Measurements from ENCODE around the gene SETD6.

SETD6 gene

GRCh38 chr16:58507963-58508670 lies 7.2 kb upstream of the SETD6 start:
- no peak for DNase-seq (ENCODE audit: low read depth, low spot score)

- no peak for DNase-seq (ENCODE audit: low read depth, low spot score)
Measured at GRCh38 chr16:58508671-58509251, 6.6 kb upstream of the SETD6 start.

- DNase-seq (ENCODE audit: low read depth, low spot score): no peak
Measured at GRCh38 chr16:58509256-58510096, 5.8 kb upstream of the SETD6 start.

GRCh38 chr16:58510097-58510775 lies 5.1 kb upstream of the SETD6 start:
- no peak for DNase-seq (ENCODE audit: low read depth, low spot score)

- no peak for DNase-seq (ENCODE audit: low read depth, low spot score)
Measured at GRCh38 chr16:58510776-58511628, 4.3 kb upstream of the SETD6 start.

GRCh38 chr16:58511933-58512815 lies 3.1 kb upstream of the SETD6 start:
- peak; percentile 76 for DNase-seq (ENCODE audit: low read depth, low spot score)

- peak; percentile 22 for DNase-seq (ENCODE audit: low read depth, low spot score)
Measured at GRCh38 chr16:58513874-58514273, 1.4 kb upstream of the SETD6 start.

GRCh38 chr16:58515871-58516767 lies 802 bp downstream of the SETD6 start:
- no peak for DNase-seq (ENCODE audit: low read depth, low spot score)

- DNase-seq (ENCODE audit: low read depth, low spot score): no peak
Measured at GRCh38 chr16:58516768-58517107, 1.4 kb downstream of the SETD6 start.

- peak; percentile 28 for DNase-seq (ENCODE audit: low read depth, low spot score)
Measured at GRCh38 chr16:58518083-58518979, 3.0 kb downstream of the SETD6 start.

- no peak for DNase-seq (ENCODE audit: low read depth, low spot score)
Measured at GRCh38 chr16:58518980-58519368, 3.7 kb downstream of the SETD6 start.

- no peak for DNase-seq (ENCODE audit: low read depth, low spot score)
Measured at GRCh38 chr16:58519707-58520106, 4.4 kb downstream of the SETD6 start.

- DNase-seq (ENCODE audit: low read depth, low spot score): no peak
Measured at GRCh38 chr16:58530179-58530578, 14.9 kb downstream of the SETD6 start.

- DNase-seq (ENCODE audit: low read depth, low spot score): no peak
Measured at GRCh38 chr16:58532414-58532813, 17.1 kb downstream of the SETD6 start.

GRCh38 chr16:58533751-58534470 lies 18.6 kb downstream of the SETD6 start:
- DNase-seq (ENCODE audit: low read depth, low spot score): peak; percentile 30

- DNase-seq (ENCODE audit: low read depth, low spot score): no peak
Measured at GRCh38 chr16:58535100-58535499, 19.8 kb downstream of the SETD6 start.

GRCh38 chr16:58536278-58536677 lies 21.0 kb downstream of the SETD6 start:
- DNase-seq (ENCODE audit: low read depth, low spot score): no peak
